Endothelial cell of umbilical vein (primary cell): Measurements from ENCODE around the gene ACAD8. TPM values are rescaled to one million over a fixed set of nuclear protein-coding genes. Genes with fewer than 3 reads are reported as not detected.
"Not testable (repeated sequence)": the region's sequence is repeated elsewhere in the genome, so short reads cannot be mapped to it uniquely, and the experiment has no call there.

ENCODE experiments used
- BruUV-seq: library from RNA; stranded (reverse); fragments of 400-500 nt; replicated peaks from 2 replicates; lab custom pipeline; 2021; lab: Mats Ljungman, UMichigan
- CTCF ChIA-PET: fragments of 300-600, 350-600 bp; sonication (Branson Sonifier 250); formaldehyde crosslinking; loops from one replicate; lab custom pipeline; 2021; ENCODE audit warnings: antibody characterized with exemption, inconsistent platforms; lab: Charles Lee
- POLR2A ChIA-PET: fragments of 300-600, 350-600 bp; sonication (Branson Sonifier 250); formaldehyde crosslinking; loops from one replicate; lab custom pipeline; 2021; ENCODE audit warnings: antibody characterized with exemption, inconsistent platforms; lab: Charles Lee
- DNase-seq: peaks from one replicate; pipeline ENCODE4 v3.0.0-alpha.2; 2011; ENCODE audit warnings: low read depth, low spot score
- FAIRE-seq: peaks from 2 replicates; lab custom pipeline; 2011; peaks lifted over from hg19 to GRCh38; lab: Jason Lieb, UNC
- H2AFZ ChIP-seq: 2 replicates; pipeline ENCODE4 v1.6.0; 2012; ENCODE audit warnings: low read depth, low read length, control low read depth, inconsistent platforms
- H3K27ac ChIP-seq: 2 replicates; pipeline ENCODE4 v1.5.1; 2011; ENCODE audit warnings: low read depth, mild to moderate bottlenecking, control low read depth, low read length, moderate library complexity; ENCODE audit not compliant: insufficient read depth
- H3K27me3 ChIP-seq, 2 experiments: 2 replicates each; pipeline versions ENCODE4 v1.6.0 to v1.6.1; 2011; ENCODE audit warnings: low read length in 2 of 2, mixed read lengths in 1 of 2; ENCODE audit not compliant: control insufficient read depth in 2 of 2, insufficient read depth in 2 of 2
- H3K36me3 ChIP-seq, 2 experiments: 2 replicates in 1 of 2; 3 replicates in 1 of 2; pipeline ENCODE4 v1.5.1; 2011; ENCODE audit warnings: low read length in 2 of 2, mild to moderate bottlenecking in 1 of 2, moderate library complexity in 1 of 2; ENCODE audit not compliant: control insufficient read depth in 2 of 2, insufficient read depth in 2 of 2; ENCODE audit errors: extremely low read depth in 1 of 2
- H3K4me1 ChIP-seq: 3 replicates; pipeline ENCODE4 v1.5.1; 2011; ENCODE audit warnings: mild to moderate bottlenecking, low read length; ENCODE audit not compliant: control insufficient read depth, insufficient read depth; ENCODE audit errors: extremely low read depth
- H3K4me2 ChIP-seq: 2 replicates; pipeline ENCODE4 v1.6.1; 2011; ENCODE audit warnings: low read length, control low read depth, mixed read lengths; ENCODE audit not compliant: insufficient read depth
- H3K4me3 ChIP-seq, 3 experiments: fragments of 200-600 bp in 1 of 3; sonication (generic), shearing (Covaris generic) in 1 of 3; replicated peaks in 1 of 3; 2 replicates each; pipeline ENCODE4 v1.5.1; 2011 to 2016; ENCODE audit warnings: control low read depth in 3 of 3, low read length in 3 of 3, mild to moderate bottlenecking in 2 of 3, inconsistent platforms in 1 of 3, low read depth in 1 of 3, moderate library complexity in 1 of 3; ENCODE audit not compliant: insufficient read depth in 1 of 3
- H3K79me2 ChIP-seq: 2 replicates; pipeline ENCODE4 v1.6.0; 2012; ENCODE audit warnings: low read length, inconsistent platforms; ENCODE audit not compliant: control insufficient read depth, insufficient read depth
- H3K9ac ChIP-seq: replicated peaks from 2 replicates; pipeline ENCODE3; 2011; ENCODE audit warnings: low read length, control low read depth; ENCODE audit not compliant: insufficient read depth; ENCODE audit errors: extremely low read depth
- H3K9me1 ChIP-seq: replicated peaks from 3 replicates; pipeline ENCODE4 v1.6.0; 2011; ENCODE audit warnings: mild to moderate bottlenecking, low read length; ENCODE audit not compliant: control insufficient read depth, insufficient read depth; ENCODE audit errors: extremely low read depth
- H3K9me3 ChIP-seq: replicated peaks from 2 replicates; pipeline ENCODE4 v1.5.1; 2012; ENCODE audit warnings: low read length, inconsistent platforms; ENCODE audit not compliant: control insufficient read depth, insufficient read depth
- H4K20me1 ChIP-seq: replicated peaks from 2 replicates; pipeline ENCODE3; 2011; ENCODE audit warnings: mild to moderate bottlenecking, low read length; ENCODE audit not compliant: control insufficient read depth, insufficient read depth; ENCODE audit errors: extremely low read depth
- EZH2 ChIP-seq: IDR thresholded peaks from 2 replicates; pipeline ENCODE4 v1.6.1; 2012; ENCODE audit warnings: borderline replicate concordance, low read depth, mild to moderate bottlenecking, moderate library complexity, low read length, inconsistent platforms; ENCODE audit not compliant: severe bottlenecking
- FOS ChIP-seq: IDR thresholded peaks from 2 replicates; pipeline ENCODE4 v1.6.1; 2011; ENCODE audit warnings: mild to moderate bottlenecking, low read length, moderate library complexity, borderline replicate concordance; ENCODE audit not compliant: insufficient read depth
- JUN ChIP-seq: IDR thresholded peaks from 2 replicates; pipeline ENCODE4 v1.6.1; 2011; ENCODE audit warnings: borderline replicate concordance, low read depth; ENCODE audit not compliant: insufficient read length, insufficient read depth
- MYC ChIP-seq: IDR thresholded peaks from one replicate; pipeline ENCODE4 v1.6.1; 2011; ENCODE audit warnings: mild to moderate bottlenecking, low read depth, low read length
- POLR2AphosphoS5 ChIP-seq: IDR thresholded peaks from 2 replicates; pipeline ENCODE4 v1.6.1; 2012; ENCODE audit warnings: low read depth, mild to moderate bottlenecking, control low read depth, low read length, moderate library complexity; ENCODE audit not compliant: insufficient read depth
- dilution Hi-C: fragments of 300-500 bp; cut with MboI; formaldehyde crosslinking; loops from one replicate; pipeline ENCODE4 v1.15.0; 2019; ENCODE audit warnings: low sequenced_read_pairs; ENCODE audit not compliant: extremely low pct_ligation_motif_present
- intact Hi-C: fragments of 100-400 bp; cut with micrococcal nuclease; formaldehyde crosslinking; loops from one replicate; pipeline ENCODE4 v1.10.0; 2022
- polyA plus RNA-seq, 4 experiments: library from polyadenylated mRNA; depleted of rRNA in 3 of 4; stranded (reverse) in 3 of 4; unstranded in 1 of 4; fragments of >200 nt; gene quantifications; 2 replicates each; pipeline versions ENCODE4 v1.2.1 to v1.2.3, GENCODE V29; 2011 to 2012; ENCODE audit warnings: missing spikeins in 1 of 4
- total RNA-seq: library from RNA; stranded (reverse); gene quantifications from 2 replicates; pipeline ENCODE4 v1.2.3, GENCODE V29; 2021
- TF ChIP-seq, protein P1 (sequence below), 2 donors: IDR thresholded peaks; 1 replicate in 1 of 2; 2 replicates in 1 of 2; pipeline ENCODE4 v1.5.1; 2011; ENCODE audit warnings: low read length in 2 of 2, mild to moderate bottlenecking in 2 of 2, moderate library complexity in 2 of 2, control low read depth in 1 of 2, inconsistent platforms in 1 of 2, low read depth in 1 of 2; ENCODE audit not compliant: insufficient read depth in 1 of 2; ENCODE audit errors: extremely low read depth in 1 of 2
- TF ChIP-seq, protein P2 (sequence below): IDR thresholded peaks from 2 replicates; pipeline ENCODE4 v1.6.1; 2011; ENCODE audit not compliant: insufficient read depth, insufficient read length

The ACAD8 gene
- total and polyA plus RNA-seq, 2 donors (not counting 3 experiments of a cell fraction or from before 2014, with no cell fraction given), result 22.9 to 29.0 TPM

DNA sequence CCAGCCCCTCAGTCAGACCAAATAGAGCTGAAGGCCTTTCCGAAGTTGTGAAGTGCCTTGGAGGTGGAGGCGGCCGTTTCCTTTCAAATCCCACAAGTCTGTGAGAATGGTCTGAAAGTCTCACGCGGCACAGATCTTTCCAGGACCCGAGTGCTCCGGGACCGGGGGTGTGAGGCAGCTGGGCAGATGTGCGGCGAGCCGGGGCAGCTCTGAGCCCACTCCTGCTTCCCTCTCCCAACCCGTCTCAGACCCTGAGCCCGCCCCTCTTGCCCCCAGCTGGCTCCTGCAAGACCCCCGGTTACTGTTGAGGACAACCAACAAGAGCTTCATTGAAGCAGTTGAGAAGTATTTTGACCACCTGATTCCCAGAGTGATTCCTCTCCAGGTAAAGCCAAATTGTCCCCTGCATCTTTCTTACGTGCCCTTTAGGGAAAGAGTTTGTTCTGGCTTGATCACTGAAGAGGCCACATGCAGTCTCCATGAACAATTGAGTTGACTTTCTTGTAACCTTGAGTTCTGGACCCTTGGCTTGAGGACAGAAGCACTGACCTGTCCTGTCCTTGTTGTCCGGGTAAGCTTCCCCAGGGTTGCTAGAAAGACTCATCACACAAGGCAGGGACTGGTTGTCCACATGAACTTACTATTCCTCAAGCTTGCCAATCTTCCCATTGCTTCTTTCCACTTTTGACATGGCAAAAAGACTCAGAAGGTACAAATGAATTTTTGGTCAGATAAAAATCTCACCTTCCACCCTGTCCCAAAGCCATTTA lies 30.3 kb downstream of the ACAD8 start:
- H4K20me1 ChIP-seq, result no peaks in the 10 kb centered on the region
- no peak for TF ChIP-seq JUN
- TF ChIP-seq, protein P1, sequence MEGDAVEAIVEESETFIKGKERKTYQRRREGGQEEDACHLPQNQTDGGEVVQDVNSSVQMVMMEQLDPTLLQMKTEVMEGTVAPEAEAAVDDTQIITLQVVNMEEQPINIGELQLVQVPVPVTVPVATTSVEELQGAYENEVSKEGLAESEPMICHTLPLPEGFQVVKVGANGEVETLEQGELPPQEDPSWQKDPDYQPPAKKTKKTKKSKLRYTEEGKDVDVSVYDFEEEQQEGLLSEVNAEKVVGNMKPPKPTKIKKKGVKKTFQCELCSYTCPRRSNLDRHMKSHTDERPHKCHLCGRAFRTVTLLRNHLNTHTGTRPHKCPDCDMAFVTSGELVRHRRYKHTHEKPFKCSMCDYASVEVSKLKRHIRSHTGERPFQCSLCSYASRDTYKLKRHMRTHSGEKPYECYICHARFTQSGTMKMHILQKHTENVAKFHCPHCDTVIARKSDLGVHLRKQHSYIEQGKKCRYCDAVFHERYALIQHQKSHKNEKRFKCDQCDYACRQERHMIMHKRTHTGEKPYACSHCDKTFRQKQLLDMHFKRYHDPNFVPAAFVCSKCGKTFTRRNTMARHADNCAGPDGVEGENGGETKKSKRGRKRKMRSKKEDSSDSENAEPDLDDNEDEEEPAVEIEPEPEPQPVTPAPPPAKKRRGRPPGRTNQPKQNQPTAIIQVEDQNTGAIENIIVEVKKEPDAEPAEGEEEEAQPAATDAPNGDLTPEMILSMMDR (IDR thresholded peaks at IDR 0.05; ENCODE audit: extremely low read depth in 1 of 2, insufficient read depth in 1 of 2, low read depth in 1 of 2, low read length in 2 of 2), result no peak
- no peak for TF ChIP-seq MYC
- TF ChIP-seq, protein P2, sequence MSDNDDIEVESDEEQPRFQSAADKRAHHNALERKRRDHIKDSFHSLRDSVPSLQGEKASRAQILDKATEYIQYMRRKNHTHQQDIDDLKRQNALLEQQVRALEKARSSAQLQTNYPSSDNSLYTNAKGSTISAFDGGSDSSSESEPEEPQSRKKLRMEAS, result no peak
- no peak for TF ChIP-seq EZH2
- no peak for TF ChIP-seq FOS
- TF ChIP-seq POLR2AphosphoS5, result no peak
- DNase-seq (no peak), FAIRE-seq (no peak)
- ChIA-PET CTCF (no interaction called here), POLR2A (no interaction called here)
- no peak overlapping the region for H3K9ac ChIP-seq
- H3K9me1 ChIP-seq, result no peaks in the 10 kb centered on the region
- dilution Hi-C loops (no loop called here), intact Hi-C loops (no loop called here)
- H3K36me3 ChIP-seq, result no peaks in the 10 kb centered on the region
- H3K4me3 ChIP-seq, result no peak overlapping the region
- BruUV-seq, result no TSS peak
- no peak overlapping the region for H3K4me2 ChIP-seq
- H3K4me1 ChIP-seq, result no peaks in the 10 kb centered on the region
- no peaks in the 10 kb centered on the region for H3K79me2 ChIP-seq
- no peaks in the 10 kb centered on the region for H3K9me3 ChIP-seq
- no peak overlapping the region for H2AFZ ChIP-seq
- H3K27ac ChIP-seq, result no peak overlapping the region
- peaks cover 5 to 8% of the 10 kb centered on the region in 2 experiments for H3K27me3 ChIP-seq

DNA sequence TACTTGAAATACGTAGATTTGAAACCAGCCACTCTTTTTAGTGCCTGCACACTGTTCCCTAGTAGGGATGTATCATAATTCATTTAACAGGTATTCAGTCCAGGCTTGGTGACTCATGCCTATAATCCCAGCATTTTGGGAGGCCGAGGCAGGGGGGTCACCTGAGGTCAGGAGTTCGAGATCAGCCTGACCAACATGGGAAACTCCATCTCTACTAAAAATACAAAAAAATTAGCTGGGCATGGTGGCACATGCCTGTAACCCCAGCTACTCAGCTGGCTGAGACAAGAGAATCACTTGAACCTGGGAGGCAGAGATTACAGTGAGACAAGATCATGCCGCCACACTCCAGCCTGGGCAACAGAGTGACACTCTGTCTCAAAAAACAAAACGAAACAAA lies 31.0 kb downstream of the ACAD8 start:
- H3K27me3 ChIP-seq, H3K4me1 ChIP-seq, H3K36me3 ChIP-seq, H3K27ac ChIP-seq, H3K9ac ChIP-seq, H3K9me3 ChIP-seq, H3K4me2 ChIP-seq, H3K9me1 ChIP-seq, H4K20me1 ChIP-seq, FAIRE-seq, POLR2A ChIA-PET, H2AFZ ChIP-seq, dilution Hi-C loops, intact Hi-C loops, H3K4me3 ChIP-seq, BruUV-seq, H3K79me2 ChIP-seq, DNase-seq, CTCF ChIA-PET: not testable (repeated sequence)
